ENCODE data around the gene MAP1B. TPM values are rescaled to one million over a fixed set of nuclear protein-coding genes. Genes with fewer than 3 reads are reported as not detected.

MAP1B gene
- total RNA-seq, 1 experiment from 2014 or later, result 163 TPM

- intact Hi-C loops (cut with micrococcal nuclease; ENCODE audit: unreplicated experiment), result no loop called here
- H2AFZ ChIP-seq, result no peak overlapping the region
- no peaks in the 10 kb centered on the region; the same call in none of the 2 replicates for H4K20me1 ChIP-seq (ENCODE audit: insufficient read depth)
- no peak for DNase-seq
- H3K4me3 ChIP-seq, result no peak overlapping the region
- no TSS peak for BruUV-seq (replicated peaks)
- H3K9me2 ChIP-seq (ENCODE audit: insufficient read depth), result no peaks in the 10 kb centered on the region
- ChIA-PET CTCF (interaction anchor here (0.6 kb wide), 1 partner anchor 67 kb away, joined by 3 read pairs; no protein-coding TSS in a partner anchor), POLR2A (ENCODE audit: unreplicated experiment) (no interaction called here)
- H3K27me3 ChIP-seq (ENCODE audit: insufficient read depth, low read depth), result no peaks in the 10 kb centered on the region
- TF ChIP-seq CTCF (conservative IDR thresholded peaks at IDR 0.05), result no peak
- TF ChIP-seq EZH2 (IDR thresholded peaks at IDR 0.05; ENCODE audit: low read depth), result no peak
- peaks cover 17% of the 10 kb centered on the region; the same call in 1 of the 2 replicates for H3K79me2 ChIP-seq (ENCODE audit: low read depth)
- H3F3A ChIP-seq (ENCODE audit: insufficient read depth, low read depth), result peaks cover 9% of the 10 kb centered on the region; the same call in 1 of the 2 replicates
- H3K4me2 ChIP-seq, result no peak overlapping the region
- H3K27ac ChIP-seq, result no peak overlapping the region
- H3K9me3 ChIP-seq (ENCODE audit: insufficient read depth, low read depth), result no peaks in the 10 kb centered on the region
- H3K4me1 ChIP-seq (replicated peaks; ENCODE audit: insufficient read depth), result peaks cover 5% of the 10 kb centered on the region; the same call in 1 of the 2 replicates
- H3K36me3 ChIP-seq (ENCODE audit: low read depth), result peaks cover 5% of the 10 kb centered on the region; the same call in 1 of the 2 replicates
Measured at GRCh38 chr5:72177538-72177937, 70.3 kb downstream of the MAP1B start.

- H3K4me2 ChIP-seq, result peak overlapping the region; percentile 32; the same call in 1 of the 2 replicates
- peaks cover 9% of the 10 kb centered on the region; the same call in 1 of the 2 replicates for H3F3A ChIP-seq (ENCODE audit: insufficient read depth, low read depth)
- peak; percentile 66 to 90 for DNase-seq
- H3K27me3 ChIP-seq (ENCODE audit: insufficient read depth, low read depth), result no peaks in the 10 kb centered on the region
- H3K4me1 ChIP-seq (replicated peaks; ENCODE audit: insufficient read depth), result peaks cover 5% of the 10 kb centered on the region; the same call in 1 of the 2 replicates
- no peaks in the 10 kb centered on the region for H3K9me3 ChIP-seq (ENCODE audit: insufficient read depth, low read depth)
- CTCF ChIA-PET, result interaction anchor here (0.6 to 0.7 kb wide), 2 partner anchors 31 to 65 kb away, joined by 3 to 15 read pairs; no protein-coding TSS in a partner anchor
- H3K79me2 ChIP-seq (ENCODE audit: low read depth), result peaks cover 17% of the 10 kb centered on the region; the same call in 1 of the 2 replicates
- peak overlapping the region; percentile 62 for H3K27ac ChIP-seq
- H2AFZ ChIP-seq, result no peak overlapping the region
- H3K9me2 ChIP-seq (ENCODE audit: insufficient read depth), result no peaks in the 10 kb centered on the region
- TSS peak; percentile 99 for BruUV-seq (replicated peaks)
- POLR2A ChIA-PET (ENCODE audit: unreplicated experiment), result interaction anchor here (0.7 kb wide), 1 partner anchor 52 kb away, joined by 3 read pairs; no protein-coding TSS in a partner anchor
- no peaks in the 10 kb centered on the region; the same call in 1 of the 2 replicates for H3K36me3 ChIP-seq (ENCODE audit: low read depth)
- TF ChIP-seq EZH2 (IDR thresholded peaks at IDR 0.05; ENCODE audit: low read depth), result no peak
- no peak for TF ChIP-seq CTCF (conservative IDR thresholded peaks at IDR 0.05)
- no peaks in the 10 kb centered on the region; the same call in none of the 2 replicates for H4K20me1 ChIP-seq (ENCODE audit: insufficient read depth)
- intact Hi-C loops (cut with micrococcal nuclease; ENCODE audit: unreplicated experiment), result loop anchor here (1.0 kb wide), 3 partner anchors 38 to 112 kb away; no protein-coding TSS in a partner anchor
- H3K4me3 ChIP-seq, result no peak overlapping the region
Measured at GRCh38 chr5:72179028-72179815, 71.9 kb downstream of the MAP1B start.

DNA sequence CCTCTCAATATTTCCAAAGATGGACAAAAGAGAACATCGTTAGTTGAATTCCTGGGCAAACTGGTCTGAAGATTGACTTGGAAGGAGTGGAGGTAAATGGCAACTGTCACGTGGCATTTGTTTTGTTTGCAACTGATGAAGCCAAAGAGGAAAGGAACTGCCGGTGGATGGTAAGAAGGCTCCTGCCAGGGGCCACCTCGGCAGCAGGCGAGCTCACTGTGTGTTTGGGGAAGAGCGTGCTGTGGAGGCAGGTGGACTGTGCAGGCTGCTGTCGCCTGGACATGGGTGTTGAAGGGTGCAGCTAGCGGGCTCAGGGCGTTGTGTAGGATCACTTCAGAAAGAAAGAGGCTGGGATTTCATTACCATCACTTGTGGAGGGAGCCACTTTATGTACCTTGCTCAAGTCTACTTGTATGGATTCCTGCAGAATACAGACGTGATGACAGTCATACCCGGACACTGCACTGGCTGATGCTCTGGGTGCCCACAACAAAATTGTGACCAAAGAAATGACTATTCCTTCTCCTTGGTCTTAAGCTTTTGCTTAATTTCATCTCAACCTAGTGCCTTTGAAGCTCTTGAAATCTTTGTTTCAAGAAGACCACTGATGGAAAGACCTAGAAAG, 72.7 kb downstream of the MAP1B start:
- Histone ChIP-seq H3F3A (ENCODE audit: insufficient read depth, low read depth) (peaks cover 9% of the 10 kb centered on the region; the same call in 1 of the 2 replicates), H3K27ac (no peak overlapping the region), H3K4me2 (no peak overlapping the region), H4K20me1 (ENCODE audit: insufficient read depth) (no peaks in the 10 kb centered on the region; the same call in none of the 2 replicates), H3K4me1 (replicated peaks; ENCODE audit: insufficient read depth) (peaks cover 5% of the 10 kb centered on the region; the same call in 1 of the 2 replicates), H3K9me2 (ENCODE audit: insufficient read depth) (no peaks in the 10 kb centered on the region), H2AFZ (no peak overlapping the region), H3K36me3 (ENCODE audit: low read depth) (peaks cover under 1% of the 10 kb centered on the region), H3K4me3 (no peak overlapping the region), H3K79me2 (ENCODE audit: low read depth) (peaks cover 17% of the 10 kb centered on the region; the same call in 1 of the 2 replicates), H3K9me3 (ENCODE audit: insufficient read depth, low read depth) (no peaks in the 10 kb centered on the region), H3K27me3 (ENCODE audit: insufficient read depth, low read depth) (no peaks in the 10 kb centered on the region)
- intact Hi-C loops (cut with micrococcal nuclease; ENCODE audit: unreplicated experiment), result loop anchor here (1.0 kb wide), 3 partner anchors 39 to 113 kb away; no protein-coding TSS in a partner anchor
- no peak for DNase-seq
- ChIA-PET POLR2A (ENCODE audit: unreplicated experiment) (no interaction called here), CTCF (interaction anchor here (0.6 kb wide), 1 partner anchor 30 kb away, joined by 3 read pairs; no protein-coding TSS in a partner anchor)
- TSS peak; percentile 63 for BruUV-seq (replicated peaks)
- TF ChIP-seq CTCF (conservative IDR thresholded peaks at IDR 0.05) (no peak), EZH2 (IDR thresholded peaks at IDR 0.05; ENCODE audit: low read depth) (no peak)
